ENCODE data around the gene TXNDC11. TPM values are rescaled to one million over a fixed set of nuclear protein-coding genes. Genes with fewer than 3 reads are reported as not detected.

Gene TXNDC11
- total RNA-seq, 6 experiments from 2014 or later, result 38.8 to 49.0 (median 44.4) TPM

- H3K27ac Mint-ChIP-seq, result peak within 1 kb of the TSS; percentile 70
Observed at GRCh38 chr16:11667824-11668622, 74.6 kb downstream of the TXNDC11 start, which contains the start of gene SNN. Gene SNN (plus strand): TSS chr16:11668455. CDS start chr16:11676060, 7,605 bp downstream.

GRCh38 chr16:11667221-11667823 is 75.3 kb downstream of the TXNDC11 start:
- H3K9me3 Mint-ChIP-seq, result no peaks in the 10 kb centered on the region
- no peak overlapping the region; the same call in 1 of the 2 replicates for H3K27ac Mint-ChIP-seq
- peaks cover 13% of the 10 kb centered on the region for H3K4me1 Mint-ChIP-seq (ENCODE audit: low read depth)
- no peaks in the 10 kb centered on the region for H3K36me3 Mint-ChIP-seq (ENCODE audit: low read depth)
- no peak for DNase-seq
- peaks cover 5% of the 10 kb centered on the region for H3K27me3 Mint-ChIP-seq (ENCODE audit: insufficient read depth)
- TF ChIP-seq CTCF (IDR thresholded peaks at IDR 0.05), result no peak
- H3K4me3 Mint-ChIP-seq, result peak overlapping the region; percentile 57

More at GRCh38 chr16:11667824-11668622, 74.6 kb downstream of the TXNDC11 start, which contains the start of gene SNN:
- peak; percentile 52 for DNase-seq
- no peaks in the 10 kb centered on the region for H3K9me3 Mint-ChIP-seq
- H3K4me3 Mint-ChIP-seq, result peak within 1 kb of the TSS; percentile 86
- TF ChIP-seq CTCF (IDR thresholded peaks at IDR 0.05), result no peak
- H3K4me1 Mint-ChIP-seq (ENCODE audit: low read depth), result peaks cover 13% of the 10 kb centered on the region
- no peaks in the 10 kb centered on the region for H3K36me3 Mint-ChIP-seq (ENCODE audit: low read depth)
- peaks cover 5% of the 10 kb centered on the region for H3K27me3 Mint-ChIP-seq (ENCODE audit: insufficient read depth)

GRCh38 chr16:11666103-11667055 is 76.3 kb downstream of the TXNDC11 start:
- Mint-ChIP-seq H3K4me3 (no peak overlapping the region), H3K4me1 (ENCODE audit: low read depth) (peaks cover 13% of the 10 kb centered on the region), H3K9me3 (no peaks in the 10 kb centered on the region), H3K36me3 (ENCODE audit: low read depth) (no peaks in the 10 kb centered on the region), H3K27me3 (ENCODE audit: insufficient read depth) (peaks cover 8% of the 10 kb centered on the region), H3K27ac (no peak overlapping the region)
- no peak for DNase-seq
- no peak for TF ChIP-seq CTCF (IDR thresholded peaks at IDR 0.05)

GRCh38 chr16:11665071-11665491 is 77.6 kb downstream of the TXNDC11 start:
- Mint-ChIP-seq H3K9me3 (no peaks in the 10 kb centered on the region), H3K27ac (no peak overlapping the region), H3K27me3 (ENCODE audit: insufficient read depth) (peaks cover 8% of the 10 kb centered on the region)

More at GRCh38 chr16:11665071-11665491, 77.6 kb downstream of the TXNDC11 start:
- H3K4me1 Mint-ChIP-seq (ENCODE audit: low read depth), result peaks cover 10% of the 10 kb centered on the region
- H3K4me3 Mint-ChIP-seq, result no peak overlapping the region
- H3K36me3 Mint-ChIP-seq (ENCODE audit: low read depth), result no peaks in the 10 kb centered on the region
- no peak for DNase-seq
- TF ChIP-seq CTCF (IDR thresholded peaks at IDR 0.05), result no peak
